AG09319 (cell line): Measurements from ENCODE around the gene DPP10.

Experiments used
- DNase-seq: peaks from one replicate; pipeline ENCODE4 v3.0.0-alpha.2; 2010; ENCODE audit warnings: low read depth; ENCODE audit errors: extremely low read depth
- TF ChIP-seq, protein P1 (sequence below): IDR thresholded peaks from 2 replicates; pipeline ENCODE4 v1.5.1; 2011; ENCODE audit warnings: low read depth, mild to moderate bottlenecking, inconsistent platforms, low read length, moderate library complexity

The DPP10 gene

DNA sequence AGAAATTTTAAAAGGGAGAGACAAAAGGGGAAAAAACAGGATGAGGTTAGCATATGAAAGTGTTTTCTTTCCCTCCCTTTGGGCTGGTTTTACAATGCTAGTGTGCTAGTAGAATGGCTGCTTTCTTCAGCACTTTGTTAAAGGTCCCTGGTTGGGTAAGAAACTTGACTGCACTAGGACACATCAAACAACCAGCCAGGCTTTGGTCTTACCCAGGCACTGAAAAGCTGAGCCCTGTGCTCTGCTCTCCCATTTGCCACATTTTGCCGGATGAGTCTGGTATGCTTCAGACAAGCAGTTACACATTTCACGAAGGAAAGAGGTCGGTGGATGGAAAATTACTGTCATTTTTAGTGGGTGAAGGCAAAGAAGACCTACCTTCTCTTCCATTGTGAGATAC, 242.0 kb downstream of the DPP10 start:
- TF ChIP-seq, protein P1, sequence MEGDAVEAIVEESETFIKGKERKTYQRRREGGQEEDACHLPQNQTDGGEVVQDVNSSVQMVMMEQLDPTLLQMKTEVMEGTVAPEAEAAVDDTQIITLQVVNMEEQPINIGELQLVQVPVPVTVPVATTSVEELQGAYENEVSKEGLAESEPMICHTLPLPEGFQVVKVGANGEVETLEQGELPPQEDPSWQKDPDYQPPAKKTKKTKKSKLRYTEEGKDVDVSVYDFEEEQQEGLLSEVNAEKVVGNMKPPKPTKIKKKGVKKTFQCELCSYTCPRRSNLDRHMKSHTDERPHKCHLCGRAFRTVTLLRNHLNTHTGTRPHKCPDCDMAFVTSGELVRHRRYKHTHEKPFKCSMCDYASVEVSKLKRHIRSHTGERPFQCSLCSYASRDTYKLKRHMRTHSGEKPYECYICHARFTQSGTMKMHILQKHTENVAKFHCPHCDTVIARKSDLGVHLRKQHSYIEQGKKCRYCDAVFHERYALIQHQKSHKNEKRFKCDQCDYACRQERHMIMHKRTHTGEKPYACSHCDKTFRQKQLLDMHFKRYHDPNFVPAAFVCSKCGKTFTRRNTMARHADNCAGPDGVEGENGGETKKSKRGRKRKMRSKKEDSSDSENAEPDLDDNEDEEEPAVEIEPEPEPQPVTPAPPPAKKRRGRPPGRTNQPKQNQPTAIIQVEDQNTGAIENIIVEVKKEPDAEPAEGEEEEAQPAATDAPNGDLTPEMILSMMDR, result no peak
- DNase-seq, result no peak

DNA sequence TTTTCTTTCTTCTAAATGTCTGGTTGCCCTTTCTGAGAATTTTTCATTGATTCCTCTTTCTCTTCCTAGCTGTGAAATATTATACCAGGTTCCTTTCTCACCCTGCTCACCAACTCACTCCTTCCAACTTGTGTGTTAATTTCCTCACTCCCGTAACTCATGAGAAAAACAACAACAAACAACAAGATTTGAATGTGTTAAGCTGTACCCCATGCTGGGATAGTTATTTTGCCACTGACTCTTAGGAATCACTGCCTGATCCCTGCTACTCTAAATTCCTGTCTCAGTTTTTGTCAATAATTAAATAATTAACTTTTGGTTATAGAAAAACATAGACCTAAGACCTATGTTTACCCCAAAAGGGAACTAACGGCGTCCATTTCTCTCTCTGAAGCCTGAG, 242.7 kb downstream of the DPP10 start:
- TF ChIP-seq, protein P1, result no peak
- DNase-seq, result no peak

DNA sequence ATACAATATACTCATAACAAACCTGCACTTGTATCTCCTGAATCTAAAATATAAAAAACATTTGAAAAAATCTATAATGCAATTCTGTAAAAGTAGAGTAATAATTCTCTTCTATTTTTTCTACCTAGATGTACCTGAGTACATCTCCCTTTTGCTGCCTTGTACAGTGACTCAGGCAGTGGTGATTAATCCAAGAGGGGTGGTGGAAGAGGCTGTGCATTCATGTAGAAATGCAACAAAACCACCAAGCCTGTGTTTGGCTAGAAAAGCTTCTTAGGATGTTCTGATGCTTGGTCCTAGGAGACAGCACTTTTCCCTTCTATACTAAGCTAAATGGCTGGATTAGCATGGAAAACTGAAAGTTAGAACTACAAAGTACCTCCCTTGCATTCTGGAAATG, 245.8 kb downstream of the DPP10 start:
- TF ChIP-seq, protein P1, result no peak
- no peak for DNase-seq

DNA sequence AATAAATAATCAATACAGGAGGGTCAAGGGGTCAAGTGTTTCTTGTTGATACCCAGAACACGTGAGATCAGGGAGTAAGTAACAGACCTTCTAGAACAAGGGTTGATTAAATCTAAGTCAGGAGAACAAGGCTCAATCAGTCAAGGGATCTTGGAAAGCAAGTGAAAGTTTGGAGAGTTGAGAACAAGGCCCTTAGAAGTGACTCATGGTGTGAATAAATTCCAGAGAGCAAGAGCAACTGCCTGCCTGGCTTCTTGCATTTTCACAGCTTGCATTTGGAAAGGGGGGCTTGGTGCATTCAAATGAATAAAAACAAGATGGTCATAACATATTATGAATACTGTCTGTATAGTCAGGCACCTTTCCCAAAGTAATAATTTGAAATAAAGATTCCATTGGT, 256.1 kb downstream of the DPP10 start:
- DNase-seq, result no peak
- TF ChIP-seq, protein P1, result no peak

DNA sequence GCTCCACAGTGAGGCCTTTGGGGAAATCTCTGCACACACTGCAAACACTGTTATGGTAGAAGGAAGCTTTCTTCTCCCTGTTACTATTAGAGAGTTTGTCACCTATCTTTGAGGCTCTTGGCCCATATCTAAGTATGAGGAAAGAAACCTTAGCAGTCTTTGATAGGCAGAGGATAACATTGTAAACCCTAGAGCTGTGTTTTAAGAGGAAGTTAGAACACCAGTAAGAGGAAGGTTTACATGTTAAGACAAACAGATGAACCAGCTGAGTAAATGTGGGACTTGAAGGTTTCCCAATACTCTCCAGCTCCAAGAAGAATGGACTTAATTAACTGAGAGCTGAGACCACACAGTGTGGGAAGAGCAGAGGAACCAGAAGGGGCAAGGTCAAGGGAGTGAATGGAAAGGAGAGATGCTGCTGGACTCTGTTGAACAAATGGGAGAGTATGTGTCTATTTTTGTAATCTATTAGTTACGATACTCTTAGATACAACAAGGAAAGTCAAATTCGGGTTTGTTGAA, 257.0 kb downstream of the DPP10 start:
- no peak for DNase-seq
- TF ChIP-seq, protein P1, result no peak

DNA sequence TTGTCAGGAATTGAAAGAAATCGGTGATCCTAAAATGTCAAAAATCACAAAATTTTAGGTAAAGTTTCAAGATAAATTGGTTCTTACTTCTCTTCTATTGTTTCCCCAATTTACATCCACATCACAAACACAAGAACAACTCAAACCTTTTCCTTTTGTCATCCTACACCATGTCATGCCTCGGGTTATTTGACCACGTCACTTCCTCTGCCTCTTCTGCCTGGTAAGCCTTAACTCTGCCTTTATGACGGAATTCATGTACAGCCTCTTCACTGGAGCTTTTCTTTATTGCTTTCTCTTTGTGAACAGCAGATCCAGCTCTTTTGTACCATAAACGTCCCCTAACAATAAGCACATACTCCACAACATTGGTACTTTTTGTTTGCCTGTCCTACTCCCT, 258.0 kb downstream of the DPP10 start:
- DNase-seq, result no peak
- TF ChIP-seq, protein P1, result no peak

DNA sequence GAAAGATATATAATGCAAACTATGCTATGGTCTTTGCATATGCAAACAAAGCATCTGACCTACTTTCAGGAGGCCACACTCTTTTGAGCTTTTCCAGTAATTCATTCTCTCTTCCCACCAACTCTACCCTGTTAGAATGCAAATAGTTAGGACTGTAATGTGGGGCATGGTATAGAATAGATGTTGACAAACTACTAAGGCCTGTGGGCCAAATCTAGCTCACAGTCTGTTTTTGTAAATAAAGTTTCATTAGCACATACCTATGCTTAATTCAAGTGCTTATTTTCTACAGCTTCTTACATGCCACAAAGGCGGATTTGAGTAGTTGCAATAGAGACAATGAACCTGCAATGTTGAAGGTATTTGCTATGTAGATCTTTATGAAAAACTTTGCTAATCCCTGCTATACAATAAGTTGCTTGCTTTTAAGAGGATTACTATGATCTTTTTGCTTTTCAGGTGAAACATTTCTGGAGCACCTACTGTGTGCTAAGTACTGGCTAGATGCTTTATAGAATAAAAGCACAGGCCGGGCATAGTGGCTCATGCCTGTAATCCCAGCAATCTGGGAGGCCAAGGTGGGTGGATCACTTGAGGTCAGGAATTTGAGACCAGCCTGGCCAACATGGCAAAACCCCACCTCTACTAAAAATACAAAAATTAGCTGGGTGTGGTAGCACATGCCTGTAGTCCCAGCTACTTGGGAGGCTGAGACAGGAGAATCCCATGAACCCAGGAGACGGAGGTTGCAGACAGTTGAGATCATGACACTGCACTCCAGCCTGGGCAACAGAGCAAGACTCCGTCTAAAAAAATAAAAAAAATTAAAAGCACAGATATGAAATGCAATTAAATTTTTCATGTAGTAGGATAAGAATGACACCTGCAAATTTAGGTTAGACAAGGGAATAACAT, 267.8 kb downstream of the DPP10 start:
- TF ChIP-seq, protein P1, result no peak
- DNase-seq, result no peak
